Calu3 (cell line): Measurements from ENCODE around the gene CD2. TPM values are rescaled to one million over a fixed set of nuclear protein-coding genes. Genes with fewer than 3 reads are reported as not detected.

Source experiments
- BruUV-seq: library from RNA; stranded (reverse); fragments of 400-500 nt; replicated peaks from 2 replicates; lab custom pipeline; 2021; lab: Mats Ljungman, UMichigan
- CTCF ChIA-PET: fragments of 300-600 bp; sonication (Branson Sonifier 250); formaldehyde crosslinking; loops from one replicate; lab custom pipeline; 2022; ENCODE audit warnings: antibody characterized with exemption; lab: Charles Lee
- DNase-seq: peaks from one replicate; pipeline ENCODE4 v3.0.0; 2022
- H3K27ac Mint-ChIP-seq: one replicate; pipeline ENCODE4 v1.8.0; 2022; ENCODE audit warnings: mixed read lengths; ENCODE audit not compliant: unreplicated experiment
- H3K27me3 Mint-ChIP-seq: one replicate; pipeline ENCODE4 v1.8.0; 2022; ENCODE audit warnings: mixed read lengths; ENCODE audit not compliant: unreplicated experiment
- H3K36me3 Mint-ChIP-seq: one replicate; pipeline ENCODE4 v1.8.0; 2022; ENCODE audit warnings: mild to moderate bottlenecking, moderate library complexity, mixed read lengths; ENCODE audit not compliant: insufficient read depth, unreplicated experiment
- H3K4me1 Mint-ChIP-seq: one replicate; pipeline ENCODE4 v1.8.0; 2022; ENCODE audit warnings: mild to moderate bottlenecking, low read depth, mixed read lengths; ENCODE audit not compliant: unreplicated experiment
- H3K4me3 Mint-ChIP-seq: one replicate; pipeline ENCODE4 v1.8.0; 2022; ENCODE audit warnings: mild to moderate bottlenecking, low read depth, moderate library complexity, mixed read lengths; ENCODE audit not compliant: unreplicated experiment
- H3K9me3 Mint-ChIP-seq: one replicate; pipeline ENCODE4 v1.8.0; 2022; ENCODE audit warnings: low read depth, mixed read lengths; ENCODE audit not compliant: unreplicated experiment
- CTCF ChIP-seq: fragments of 200-600 bp; IDR thresholded peaks from one replicate; pipeline ENCODE4 v1.8.0; 2022; ENCODE audit warnings: antibody characterized with exemption; ENCODE audit not compliant: unreplicated experiment
- intact Hi-C: fragments of 100-400 bp; cut with micrococcal nuclease; formaldehyde crosslinking; loops from one replicate; pipeline ENCODE4 v1.10.0; 2022; ENCODE audit not compliant: unreplicated experiment
- total RNA-seq: library from RNA; stranded (reverse); gene quantifications from 2 replicates; pipeline ENCODE4 v1.2.3, GENCODE V29; 2022

Gene CD2
- total RNA-seq, 1 experiment from 2014 or later: not detected

DNA sequence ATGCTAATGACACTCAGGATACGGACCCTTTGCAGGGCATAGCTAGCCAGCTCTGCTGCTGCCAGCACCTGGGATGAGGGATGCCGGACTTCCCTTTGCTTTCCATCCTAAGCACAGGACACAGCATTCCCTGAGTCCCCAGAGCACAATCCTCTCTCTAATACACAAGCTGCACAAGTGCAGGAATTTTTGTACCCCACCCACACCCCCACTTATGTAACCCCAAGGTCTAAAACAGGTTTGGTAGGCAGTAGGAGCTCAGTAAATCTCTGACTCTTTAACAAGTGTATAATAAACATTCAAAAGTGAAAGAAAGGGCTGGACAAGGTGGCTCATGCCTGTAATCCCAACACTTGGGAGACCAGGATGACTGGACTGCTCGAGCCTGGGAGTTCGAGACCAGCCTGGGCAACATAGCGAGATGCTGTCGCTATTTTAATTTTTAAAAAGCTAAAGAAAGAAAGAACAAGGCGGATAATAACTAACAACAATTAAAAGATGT lies 44.5 kb upstream of the CD2 start:
- Mint-ChIP-seq H3K9me3 (no peaks in the 10 kb centered on the region), H3K4me3 (no peak overlapping the region), H3K27ac (no peak overlapping the region), H3K4me1 (peaks cover 13% of the 10 kb centered on the region), H3K36me3 (no peaks in the 10 kb centered on the region), H3K27me3 (peaks cover 15% of the 10 kb centered on the region)
- CTCF ChIA-PET: interaction anchor here (0.6 kb wide), 1 partner anchor 142 kb away, joined by 3 read pairs; no protein-coding TSS in a partner anchor
- no peak for TF ChIP-seq CTCF
- BruUV-seq: no TSS peak
- DNase-seq: no peak
- intact Hi-C loops: no loop called here

- BruUV-seq: no TSS peak
- Mint-ChIP-seq H3K4me3 (no peak overlapping the region), H3K36me3 (no peaks in the 10 kb centered on the region), H3K4me1 (peaks cover 13% of the 10 kb centered on the region), H3K27me3 (peaks cover 15% of the 10 kb centered on the region), H3K9me3 (no peaks in the 10 kb centered on the region), H3K27ac (no peak overlapping the region)
- TF ChIP-seq CTCF: no peak
- no peak for DNase-seq
- intact Hi-C loops: no loop called here
- CTCF ChIA-PET: interaction anchor here (0.6 to 1.2 kb wide), 2 partner anchors 136 to 143 kb away, joined by 3 read pairs; no protein-coding TSS in a partner anchor
Measured at GRCh38 chr1:116710420-116711262, 43.6 kb upstream of the CD2 start.

DNA sequence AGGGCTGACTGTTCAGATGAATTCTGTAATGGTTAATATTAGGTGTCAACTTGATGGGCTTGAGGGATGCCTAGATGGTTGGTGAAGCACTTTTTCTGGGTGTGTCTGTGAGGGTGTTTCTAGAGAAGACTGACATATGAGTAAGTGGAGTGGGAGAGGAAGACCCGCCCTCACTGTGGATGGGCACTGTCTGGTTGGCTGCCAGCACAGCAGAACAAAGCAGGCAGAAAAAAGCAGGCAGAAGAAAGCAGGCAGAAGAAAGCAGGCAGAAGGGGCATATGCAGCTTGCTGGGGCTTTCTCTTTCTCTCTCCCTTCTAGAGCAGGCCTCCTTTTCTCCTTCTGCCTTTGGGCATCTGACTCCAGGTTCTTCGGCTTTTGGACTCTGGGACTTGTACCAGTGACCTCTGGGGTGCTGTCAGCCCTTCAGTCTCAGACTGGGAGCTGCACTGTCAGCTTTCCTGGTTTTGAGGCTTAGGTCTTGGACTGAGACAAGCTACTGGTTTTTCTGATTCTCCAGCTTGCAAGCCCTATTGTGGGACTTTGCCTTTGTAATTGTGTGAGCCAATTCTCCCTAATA lies 42.9 kb upstream of the CD2 start:
- H3K36me3 Mint-ChIP-seq: no peaks in the 10 kb centered on the region
- intact Hi-C loops: no loop called here
- H3K27me3 Mint-ChIP-seq: peaks cover 15% of the 10 kb centered on the region
- no peaks in the 10 kb centered on the region for H3K9me3 Mint-ChIP-seq
- no peak overlapping the region for H3K27ac Mint-ChIP-seq
- H3K4me3 Mint-ChIP-seq: no peak overlapping the region
- H3K4me1 Mint-ChIP-seq: peaks cover 13% of the 10 kb centered on the region
- peak; percentile 7 for DNase-seq
- BruUV-seq: no TSS peak
- TF ChIP-seq CTCF: no peak
- CTCF ChIA-PET: interaction anchor here (1.2 kb wide), 1 partner anchor 136 kb away, joined by 3 read pairs; no protein-coding TSS in a partner anchor

DNA sequence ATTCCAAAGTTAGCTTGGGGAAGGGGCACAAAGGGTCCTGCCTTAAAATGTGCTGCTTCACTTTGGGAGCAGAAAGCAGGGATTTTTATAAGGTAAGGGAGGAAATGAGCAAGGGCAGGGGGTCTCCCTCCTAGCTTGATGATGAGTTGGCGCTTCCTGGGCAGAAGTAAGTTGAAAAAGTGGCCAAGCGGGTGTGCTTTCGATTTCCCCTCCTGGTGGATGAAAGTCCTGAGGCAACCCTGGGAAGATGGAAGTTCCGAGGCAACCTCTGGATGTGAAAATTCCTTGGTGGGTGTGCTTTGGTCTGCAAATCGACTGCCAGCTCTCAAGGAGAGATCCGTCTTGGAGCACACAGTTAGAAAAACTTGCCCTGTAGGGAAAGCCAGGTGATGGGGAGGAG lies 41.7 kb upstream of the CD2 start:
- TF ChIP-seq CTCF: no peak
- Mint-ChIP-seq H3K9me3 (no peaks in the 10 kb centered on the region), H3K4me1 (peaks cover 13% of the 10 kb centered on the region), H3K27me3 (peaks cover 14% of the 10 kb centered on the region), H3K36me3 (no peaks in the 10 kb centered on the region), H3K27ac (no peak overlapping the region), H3K4me3 (no peak overlapping the region)
- intact Hi-C loops: no loop called here
- no TSS peak for BruUV-seq
- no peak for DNase-seq
- CTCF ChIA-PET: no interaction called here
